ENCODE data around the gene CHRM5.
"Not testable (repeated sequence)": the region's sequence is repeated elsewhere in the genome, so short reads cannot be mapped to it uniquely, and the experiment has no call there.

Gene CHRM5

GRCh38 chr15:33985287-33985686 lies 17.0 kb downstream of the CHRM5 start:
- no peak overlapping the region for H3K27ac ChIP-seq
- DNase-seq (ENCODE audit: low read depth, low spot score) = no peak

GRCh38 chr15:33985751-33986150 lies 17.5 kb downstream of the CHRM5 start:
- no peak overlapping the region for H3K27ac ChIP-seq
- DNase-seq (ENCODE audit: low read depth, low spot score) = no peak

- no peak for DNase-seq (ENCODE audit: low read depth, low spot score)
- no peak overlapping the region for H3K27ac ChIP-seq
Observed at GRCh38 chr15:33987444-33987843, 19.1 kb downstream of the CHRM5 start.

GRCh38 chr15:33988384-33988783 lies 20.1 kb downstream of the CHRM5 start:
- no peak overlapping the region for H3K27ac ChIP-seq
- DNase-seq (ENCODE audit: low read depth, low spot score) = no peak

GRCh38 chr15:33994005-33994615 lies 25.8 kb downstream of the CHRM5 start:
- no peak for DNase-seq (ENCODE audit: low read depth, low spot score)
- no peak overlapping the region for H3K27ac ChIP-seq

GRCh38 chr15:33995666-33996065 lies 27.4 kb downstream of the CHRM5 start:
- not testable (repeated sequence) for H3K27ac ChIP-seq; DNase-seq (ENCODE audit: low read depth, low spot score)

- peak; percentile 40 for DNase-seq (ENCODE audit: low read depth, low spot score)
- H3K27ac ChIP-seq = peak overlapping the region; percentile 52
Observed at GRCh38 chr15:34001536-34001935, 33.2 kb downstream of the CHRM5 start.

- DNase-seq (ENCODE audit: low read depth, low spot score) = no peak
- no peak overlapping the region for H3K27ac ChIP-seq
Observed at GRCh38 chr15:34006381-34006780, 38.1 kb downstream of the CHRM5 start.

GRCh38 chr15:34009656-34010055 lies 41.4 kb downstream of the CHRM5 start:
- no peak for DNase-seq (ENCODE audit: low read depth, low spot score)
- H3K27ac ChIP-seq = no peak overlapping the region

- no peak overlapping the region for H3K27ac ChIP-seq
Observed at GRCh38 chr15:34010921-34011320, 42.6 kb downstream of the CHRM5 start.

GRCh38 chr15:34011481-34011880 lies 43.2 kb downstream of the CHRM5 start:
- no peak overlapping the region for H3K27ac ChIP-seq
- DNase-seq (ENCODE audit: low read depth, low spot score) = no peak

More at GRCh38 chr15:34010921-34011320, 42.6 kb downstream of the CHRM5 start:
- no peak for DNase-seq (ENCODE audit: low read depth, low spot score)

- no peak overlapping the region for H3K27ac ChIP-seq
- DNase-seq (ENCODE audit: low read depth, low spot score) = no peak
Observed at GRCh38 chr15:34012461-34013028, 44.2 kb downstream of the CHRM5 start.

- DNase-seq (ENCODE audit: low read depth, low spot score) = no peak
- no peak overlapping the region for H3K27ac ChIP-seq
Observed at GRCh38 chr15:34013746-34014145, 45.4 kb downstream of the CHRM5 start.

- DNase-seq (ENCODE audit: low read depth, low spot score) = no peak
- H3K27ac ChIP-seq = no peak overlapping the region
Observed at GRCh38 chr15:34014556-34014955, 46.3 kb downstream of the CHRM5 start.

- H3K27ac ChIP-seq = no peak overlapping the region
- DNase-seq (ENCODE audit: low read depth, low spot score) = no peak
Observed at GRCh38 chr15:34018021-34018645, 49.8 kb downstream of the CHRM5 start.

- DNase-seq (ENCODE audit: low read depth, low spot score); H3K27ac ChIP-seq: not testable (repeated sequence)
Observed at GRCh38 chr15:34018738-34019137, 50.4 kb downstream of the CHRM5 start.

GRCh38 chr15:34019369-34019990 lies 51.2 kb downstream of the CHRM5 start:
- DNase-seq (ENCODE audit: low read depth, low spot score) = no peak
- H3K27ac ChIP-seq = no peak overlapping the region

- no peak for DNase-seq (ENCODE audit: low read depth, low spot score)
- H3K27ac ChIP-seq = no peak overlapping the region
Observed at GRCh38 chr15:34023907-34024306, 55.6 kb downstream of the CHRM5 start.

- DNase-seq (ENCODE audit: low read depth, low spot score) = no peak
- no peak overlapping the region for H3K27ac ChIP-seq
Observed at GRCh38 chr15:34025252-34025651, 57.0 kb downstream of the CHRM5 start.

- no peak for DNase-seq (ENCODE audit: low read depth, low spot score)
- H3K27ac ChIP-seq = no peak overlapping the region
Observed at GRCh38 chr15:34027606-34028005, 59.3 kb downstream of the CHRM5 start.

- no peak overlapping the region for H3K27ac ChIP-seq
- DNase-seq (ENCODE audit: low read depth, low spot score) = no peak
Observed at GRCh38 chr15:34031987-34032760, 63.9 kb downstream of the CHRM5 start.

All from epithelial cell of prostate (primary cell).